ENCODE results near the gene ABLIM1. TPM values are rescaled to one million over a fixed set of nuclear protein-coding genes. Genes with fewer than 3 reads are reported as not detected.

The ABLIM1 gene
- total and polyA plus RNA-seq, 10 of the 15 experiments (the other 5 are each of a cell fraction or from before 2014, with no cell fraction given), result 14.2 to 50.5 (median 28.1) TPM

- TF ChIP-seq IKZF1 (conservative IDR thresholded peaks at IDR 0.05), result no peak
- peak; percentile 51 for TF ChIP-seq JUNB (IDR thresholded peaks at IDR 0.05)
- peak; percentile 61; the same call in 1 of the 2 replicates for TF ChIP-seq ZNF384 (IDR thresholded peaks at IDR 0.05; ENCODE audit: borderline replicate concordance, low read depth, low read length)
- no peak for TF ChIP-seq SMAD5 (IDR thresholded peaks at IDR 0.05; ENCODE audit: low read depth)
- no peak for TF ChIP-seq ETV6 (conservative IDR thresholded peaks at IDR 0.05 in 1 of 2, IDR thresholded peaks at IDR 0.05 in 1 of 2; ENCODE audit: borderline replicate concordance in 1 of 2, low read depth in 1 of 2)
- no peak for TF ChIP-seq NBN (IDR thresholded peaks at IDR 0.05)
- TF ChIP-seq CBX3 (IDR thresholded peaks at IDR 0.05; ENCODE audit: borderline replicate concordance, low read depth), result no peak
- no peak for TF ChIP-seq ATF2 (IDR thresholded peaks at IDR 0.05; ENCODE audit: low read length)
- TF ChIP-seq ZBTB11 (CRISPR knock-in tag; IDR thresholded peaks at IDR 0.05), result no peak
- TF ChIP-seq BCL3 (IDR thresholded peaks at IDR 0.05; ENCODE audit: borderline replicate concordance, insufficient read depth, low read depth, low read length, poor library complexity, severe bottlenecking), result no peak
- TF ChIP-seq MEF2A (IDR thresholded peaks at IDR 0.05; ENCODE audit: insufficient read depth, low read depth, low read length), result no peak
- no peak for TF ChIP-seq PML (IDR thresholded peaks at IDR 0.05; ENCODE audit: low read length)
- no peak for TF ChIP-seq CBX5 (IDR thresholded peaks at IDR 0.05; ENCODE audit: low read depth)
- TF ChIP-seq ZNF217 (IDR thresholded peaks at IDR 0.05), result no peak
- no peak for TF ChIP-seq ZNF24 (IDR thresholded peaks at IDR 0.05)
- peak; percentile 56; the same call in 1 of the 2 replicates for TF ChIP-seq CREB1 (IDR thresholded peaks at IDR 0.05; ENCODE audit: low read depth)
- TF ChIP-seq FOS (IDR thresholded peaks at IDR 0.05; ENCODE audit: borderline replicate concordance, extremely low read depth, insufficient read length), result no peak
- no peak for TF ChIP-seq RELA (IDR thresholded peaks at IDR 0.05; ENCODE audit: borderline replicate concordance, partially characterized antibody)
- TF ChIP-seq REST (IDR thresholded peaks at IDR 0.05; ENCODE audit: low read depth, low read length), result no peak
- no peak for TF ChIP-seq ZSCAN29 (IDR thresholded peaks at IDR 0.05)
- TF ChIP-seq NFIC (IDR thresholded peaks at IDR 0.05; ENCODE audit: low read depth, low read length), result peak; percentile 32; the same call in 1 of the 2 replicates
- no peak for TF ChIP-seq CHD2 (IDR thresholded peaks at IDR 0.05; ENCODE audit: borderline replicate concordance, low read depth, low read length)
- no peak for TF ChIP-seq GABPA (IDR thresholded peaks at IDR 0.05; ENCODE audit: low read depth)
These were observed 42.5 kb downstream of the ABLIM1 start (continued) for GRCh38 chr10:114615600-114616007.
